H9 (cell line): ENCODE measurements around the gene LIM2. TPM values are rescaled to one million over a fixed set of nuclear protein-coding genes. Genes with fewer than 3 reads are reported as not detected.
A peak's percentile ranks its signal among the peaks of the same experiment; 100 is the strongest.

Experiments
- DNase-seq: peaks from one replicate; pipeline ENCODE4 v3.0.0-alpha.2; 2017
- H2AFZ ChIP-seq: one replicate; pipeline ENCODE4 v1.6.1; 2013; ENCODE audit warnings: mild to moderate bottlenecking, low read length, control low read depth, moderate library complexity
- H2AK5ac ChIP-seq: 2 replicates; pipeline ENCODE4 v1.6.1; 2013; ENCODE audit warnings: low read length, control low read depth, mixed read lengths; ENCODE audit not compliant: insufficient read length
- H2BK120ac ChIP-seq: one replicate; pipeline ENCODE4 v1.6.1; 2013; ENCODE audit warnings: low read depth, mild to moderate bottlenecking, low read length, control low read depth, inconsistent platforms; ENCODE audit not compliant: poor library complexity, severe bottlenecking
- H2BK12ac ChIP-seq: 2 replicates; pipeline ENCODE4 v1.6.1; 2013; ENCODE audit warnings: low read length, control low read depth, mixed read lengths, low read depth; ENCODE audit not compliant: insufficient read length
- H2BK15ac ChIP-seq: 2 replicates; pipeline ENCODE4 v1.6.1; 2013; ENCODE audit warnings: low read depth, low read length, control low read depth
- H2BK20ac ChIP-seq: one replicate; pipeline ENCODE4 v1.6.1; 2013; ENCODE audit warnings: low read depth, mild to moderate bottlenecking, low read length, control low read depth, inconsistent platforms; ENCODE audit not compliant: poor library complexity, severe bottlenecking
- H2BK5ac ChIP-seq: 2 replicates; pipeline ENCODE4 v1.6.1; 2013; ENCODE audit warnings: low read length, control low read depth, mixed read lengths; ENCODE audit not compliant: insufficient read length
- H3K14ac ChIP-seq: 2 replicates; pipeline ENCODE4 v1.6.1; 2013; ENCODE audit warnings: low read length, control low read depth; ENCODE audit not compliant: insufficient read depth
- H3K18ac ChIP-seq: 2 replicates; pipeline ENCODE4 v1.6.1; 2013; ENCODE audit warnings: low read depth, mild to moderate bottlenecking, mixed read lengths, low read length, control low read depth; ENCODE audit not compliant: insufficient read length
- H3K23ac ChIP-seq: 2 replicates; pipeline ENCODE4 v1.6.1; 2013; ENCODE audit warnings: low read length, control low read depth, mixed read lengths, low read depth; ENCODE audit not compliant: insufficient read length
- H3K23me2 ChIP-seq: 2 replicates; pipeline ENCODE4 v1.6.1; 2013; ENCODE audit warnings: low read depth, mild to moderate bottlenecking, mixed read lengths, low read length, control low read depth; ENCODE audit not compliant: insufficient read length, poor library complexity, severe bottlenecking
- H3K27ac ChIP-seq: 2 replicates; pipeline ENCODE4 v1.5.1; 2013; ENCODE audit warnings: low read length, control low read depth, mixed read lengths, low read depth; ENCODE audit not compliant: insufficient read length
- H3K27me3 ChIP-seq: 2 replicates; pipeline ENCODE4 v1.6.1; 2013; ENCODE audit warnings: low read length, control low read depth, inconsistent platforms; ENCODE audit not compliant: insufficient read depth
- H3K4ac ChIP-seq: 2 replicates; pipeline ENCODE4 v1.6.1; 2013; ENCODE audit warnings: low read depth, mild to moderate bottlenecking, control low read depth, inconsistent platforms, low read length, moderate library complexity
- H3K4me1 ChIP-seq: 2 replicates; pipeline ENCODE4 v1.6.1; 2013; ENCODE audit warnings: low read length, control low read depth, inconsistent platforms; ENCODE audit not compliant: insufficient read depth
- H3K4me2 ChIP-seq: 2 replicates; pipeline ENCODE4 v1.6.1; 2013; ENCODE audit warnings: low read length, control low read depth, mixed read lengths; ENCODE audit not compliant: insufficient read length, insufficient read depth
- H3K56ac ChIP-seq: 2 replicates; pipeline ENCODE4 v1.6.1; 2013; ENCODE audit warnings: low read depth, mild to moderate bottlenecking, mixed read lengths, low read length, control low read depth; ENCODE audit not compliant: insufficient read length
- H3K79me1 ChIP-seq: 2 replicates; pipeline ENCODE4 v1.6.1; 2013; ENCODE audit warnings: low read depth, mild to moderate bottlenecking, moderate library complexity, low read length, control low read depth, inconsistent platforms; ENCODE audit not compliant: insufficient read depth, poor library complexity, severe bottlenecking
- H3K79me2 ChIP-seq: 2 replicates; pipeline ENCODE4 v1.6.1; 2013; ENCODE audit warnings: low read length, control low read depth, inconsistent platforms; ENCODE audit not compliant: insufficient read depth
- H3K9ac ChIP-seq: 2 replicates; pipeline ENCODE4 v1.6.1; 2013; ENCODE audit warnings: low read length, control low read depth, mixed read lengths; ENCODE audit not compliant: insufficient read length; ENCODE audit errors: extremely low read depth
- H3K9me3 ChIP-seq: one replicate; pipeline ENCODE4 v1.6.1; 2013; ENCODE audit warnings: low read depth, low read length, inconsistent platforms; ENCODE audit not compliant: control insufficient read depth
- H3T11ph ChIP-seq: one replicate; pipeline ENCODE4 v1.6.1; 2013; ENCODE audit warnings: mild to moderate bottlenecking, low read length, control low read depth, inconsistent platforms
- H4K20me1 ChIP-seq: one replicate; pipeline ENCODE4 v1.6.1; 2013; ENCODE audit not compliant: control insufficient read depth, insufficient read length, insufficient read depth
- H4K5ac ChIP-seq: 2 replicates; pipeline ENCODE4 v1.6.1; 2013; ENCODE audit warnings: low read depth, mild to moderate bottlenecking, mixed read lengths, low read length, control low read depth; ENCODE audit not compliant: insufficient read length
- H4K8ac ChIP-seq: replicated peaks from 2 replicates; pipeline ENCODE4 v1.6.1; 2013; ENCODE audit warnings: low read length, control low read depth, mixed read lengths, low read depth; ENCODE audit not compliant: insufficient read length
- H4K91ac ChIP-seq: 2 replicates; pipeline ENCODE4 v1.6.1; 2013; ENCODE audit warnings: low read depth, mild to moderate bottlenecking, moderate library complexity, mixed read lengths, low read length, control low read depth; ENCODE audit not compliant: insufficient read length
- H3K27ac Mint-ChIP-seq, 3 experiments: 2 replicates in 2 of 3; 3 replicates in 1 of 3; pipeline ENCODE4 v1.8.0; 2020 to 2021; ENCODE audit warnings: mixed read lengths in 3 of 3, mild to moderate bottlenecking in 1 of 3, moderate library complexity in 1 of 3
- H3K27me3 Mint-ChIP-seq: 2 replicates; pipeline ENCODE4 v1.8.0; 2021; ENCODE audit warnings: low read depth, mild to moderate bottlenecking, moderate library complexity, mixed read lengths
- H3K36me3 Mint-ChIP-seq, 3 experiments: 2 replicates in 2 of 3; 3 replicates in 1 of 3; pipeline ENCODE4 v1.8.0; 2020 to 2021; ENCODE audit warnings: low read depth in 3 of 3, mixed read lengths in 3 of 3; ENCODE audit not compliant: insufficient read depth in 1 of 3
- H3K4me1 Mint-ChIP-seq, 2 experiments: 2 replicates each; pipeline ENCODE4 v1.8.0; 2020; ENCODE audit warnings: mixed read lengths in 2 of 2
- H3K4me3 Mint-ChIP-seq, 2 experiments: 2 replicates in 1 of 2; 3 replicates in 1 of 2; pipeline ENCODE4 v1.8.0; 2020 to 2021; ENCODE audit warnings: mild to moderate bottlenecking in 2 of 2, mixed read lengths in 2 of 2, moderate library complexity in 1 of 2
- H3K9me3 Mint-ChIP-seq, 2 experiments: 2 replicates in 1 of 2; 3 replicates in 1 of 2; pipeline ENCODE4 v1.8.0; 2020; ENCODE audit warnings: mild to moderate bottlenecking in 2 of 2, mixed read lengths in 2 of 2, moderate library complexity in 1 of 2
- CTCF ChIP-seq: fragments of 200-600 bp; sonication (generic); conservative IDR thresholded peaks from 3 replicates; pipeline ENCODE4 v1.8.0; 2021; ENCODE audit warnings: antibody characterized with exemption, mild to moderate bottlenecking
- WGBS: extraction: QIAGEN DNeasy Blood & Tissue Kit; methylation state at CpG from one replicate; pipeline ENCODE4 v1.1.7; 2013; ENCODE audit warnings: missing lambda C conversion rate, low lambda C conversion rate, mixed read lengths; ENCODE audit not compliant: insufficient read length; ENCODE audit errors: extremely low coverage; 5-methylcytosine and 5-hydroxymethylcytosine counted together
- total RNA-seq: library from RNA; stranded (reverse); gene quantifications from 2 replicates; pipeline ENCODE4 v1.2.1, GENCODE V29; 2021

The LIM2 gene
- total RNA-seq, 1 experiment from 2014 or later, result not detected

GRCh38 chr19:51367255-51367564 is 20.6 kb downstream of the LIM2 start:
- no peaks in the 10 kb centered on the region for H4K20me1 ChIP-seq
- Mint-ChIP-seq H3K9me3 (no peaks in the 10 kb centered on the region), H3K27ac (peak overlapping the region in 2 of 3 experiments; percentile 92 to 98; a peak in 3 of 7 replicates), H3K4me1 (peaks cover 36 to 40% of the 10 kb centered on the region in 2 experiments), H3K4me3 (peak overlapping the region; percentile 95 to 100), H3K36me3 (no peaks in the 10 kb centered on the region), H3K27me3 (peaks cover 8% of the 10 kb centered on the region)
- H2AFZ ChIP-seq, result no peak overlapping the region
- TF ChIP-seq CTCF, result no peak
- H2BK15ac ChIP-seq, result no peak overlapping the region
- no peak overlapping the region for H4K5ac ChIP-seq
- no peak for DNase-seq
- peaks cover 21% of the 10 kb centered on the region for H3K23me2 ChIP-seq
- H4K8ac ChIP-seq, result no peak overlapping the region
- peak overlapping the region; percentile 14 for H3K9ac ChIP-seq
- WGBS, result no CpG with 5 or more reads among the region's 15 CpGs
- no peak overlapping the region for H2BK5ac ChIP-seq
- H3T11ph ChIP-seq, result no peak overlapping the region
- H3K27me3 ChIP-seq, result no peaks in the 10 kb centered on the region
- no peaks in the 10 kb centered on the region for H3K79me1 ChIP-seq
- no peak overlapping the region for H3K23ac ChIP-seq
- H2AK5ac ChIP-seq, result no peak overlapping the region
- H3K4me1 ChIP-seq, result no peaks in the 10 kb centered on the region
- no peak overlapping the region for H2BK20ac ChIP-seq
- H3K27ac ChIP-seq, result no peak overlapping the region
- H3K9me3 ChIP-seq, result no peaks in the 10 kb centered on the region
- no peak overlapping the region for H2BK12ac ChIP-seq
- no peak overlapping the region for H2BK120ac ChIP-seq
- no peak overlapping the region for H3K18ac ChIP-seq
- H3K14ac ChIP-seq, result no peak overlapping the region
- H3K56ac ChIP-seq, result no peak overlapping the region
- no peak overlapping the region for H4K91ac ChIP-seq
- no peaks in the 10 kb centered on the region for H3K79me2 ChIP-seq
- peak overlapping the region; percentile 69 for H3K4me2 ChIP-seq
- H3K4ac ChIP-seq, result no peak overlapping the region
